ENCODE measurements around the gene MED7. TPM values are rescaled to one million over a fixed set of nuclear protein-coding genes. Genes with fewer than 3 reads are reported as not detected.

Gene MED7
- total RNA-seq, 1 donor from 2014 or later = 32.5 TPM

GRCh38 chr5:157168286-157168685 is 25.6 kb upstream of the MED7 start:
- Mint-ChIP-seq H3K4me3 (no peak overlapping the region), H3K27me3 (ENCODE audit: insufficient read depth, low read depth) (peaks cover 2% of the 10 kb centered on the region), H3K36me3 (no peaks in the 10 kb centered on the region), H3K9me3 (no peaks in the 10 kb centered on the region), H3K27ac (no peak overlapping the region), H3K4me1 (peaks cover 4% of the 10 kb centered on the region)
- H3K27me3 ChIP-seq = no peaks in the 10 kb centered on the region
- no peaks in the 10 kb centered on the region for H3F3A ChIP-seq (ENCODE audit: low read depth)
- DNase-seq (ENCODE audit: low spot score) = no peak
- no peaks in the 10 kb centered on the region for H4K20me1 ChIP-seq (ENCODE audit: low read depth)
- no peak overlapping the region for H2AFZ ChIP-seq (replicated peaks)
- no peaks in the 10 kb centered on the region for H3K79me2 ChIP-seq (ENCODE audit: low read depth)
- no peaks in the 10 kb centered on the region for H3K9me3 ChIP-seq (ENCODE audit: low read depth)
- no peak overlapping the region for H3K27ac ChIP-seq
- TF ChIP-seq CTCF (IDR thresholded peaks at IDR 0.05) = no peak
- TF ChIP-seq EZH2 (IDR thresholded peaks at IDR 0.05) = no peak
- H3K4me2 ChIP-seq = no peak overlapping the region
- H3K9ac ChIP-seq = no peak overlapping the region
- H3K4me1 ChIP-seq = no peaks in the 10 kb centered on the region
- no peaks in the 10 kb centered on the region for H3K36me3 ChIP-seq
- H3K4me3 ChIP-seq = no peak overlapping the region

GRCh38 chr5:157167214-157167621 is 24.6 kb upstream of the MED7 start:
- no peak overlapping the region for H3K4me3 Mint-ChIP-seq
- Histone ChIP-seq H3K79me2 (ENCODE audit: low read depth) (no peaks in the 10 kb centered on the region), H3K9ac (no peak overlapping the region), H3K27ac (no peak overlapping the region), H4K20me1 (ENCODE audit: low read depth) (no peaks in the 10 kb centered on the region), H3K36me3 (no peaks in the 10 kb centered on the region), H3K4me3 (no peak overlapping the region), H2AFZ (replicated peaks) (no peak overlapping the region), H3F3A (ENCODE audit: low read depth) (no peaks in the 10 kb centered on the region), H3K9me3 (ENCODE audit: low read depth) (no peaks in the 10 kb centered on the region), H3K27me3 (no peaks in the 10 kb centered on the region), H3K4me2 (no peak overlapping the region), H3K4me1 (no peaks in the 10 kb centered on the region)
- peak; percentile 28 for DNase-seq (ENCODE audit: low spot score)
- peaks cover 3% of the 10 kb centered on the region for H3K4me1 Mint-ChIP-seq
- no peaks in the 10 kb centered on the region for H3K36me3 Mint-ChIP-seq
- no peak for TF ChIP-seq EZH2phosphoT487 (IDR thresholded peaks at IDR 0.05)
- no peak for TF ChIP-seq CTCF (IDR thresholded peaks at IDR 0.05)
- no peak overlapping the region for H3K27ac Mint-ChIP-seq
- H3K9me3 Mint-ChIP-seq = no peaks in the 10 kb centered on the region
- H3K27me3 Mint-ChIP-seq (ENCODE audit: insufficient read depth, low read depth) = peaks cover 5% of the 10 kb centered on the region

GRCh38 chr5:157166214-157167213 is 23.8 kb upstream of the MED7 start, which contains the start of gene GARIN3:
Gene GARIN3, minus strand, starts transcription at chr5:157166264. Its CDS starts 96 bp downstream, at chr5:157166168.
- Mint-ChIP-seq H3K4me1 (peaks cover 2% of the 10 kb centered on the region), H3K9me3 (no peaks in the 10 kb centered on the region), H3K4me3 (peak within 1 kb of the TSS; percentile 8), H3K27ac (no peak within 1 kb of the TSS), H3K36me3 (no peaks in the 10 kb centered on the region), H3K27me3 (ENCODE audit: insufficient read depth, low read depth) (peaks cover 5% of the 10 kb centered on the region)
- no peak within 1 kb of the TSS for H3K4me2 ChIP-seq
- no peaks in the 10 kb centered on the region for H3K9me3 ChIP-seq (ENCODE audit: low read depth)
- no peak within 1 kb of the TSS for H3K27ac ChIP-seq
- no peaks in the 10 kb centered on the region for H3K27me3 ChIP-seq
- DNase-seq (ENCODE audit: low spot score) = no peak
- H3K4me3 ChIP-seq = no peak within 1 kb of the TSS
- TF ChIP-seq EZH2phosphoT487 (IDR thresholded peaks at IDR 0.05) = no peak
- no peak for TF ChIP-seq EZH2 (IDR thresholded peaks at IDR 0.05)
- no peak for TF ChIP-seq CTCF (IDR thresholded peaks at IDR 0.05)
- no peaks in the 10 kb centered on the region for H3K4me1 ChIP-seq
- H3K36me3 ChIP-seq = no peaks in the 10 kb centered on the region
- no peaks in the 10 kb centered on the region for H3F3A ChIP-seq (ENCODE audit: low read depth)
- H3K79me2 ChIP-seq (ENCODE audit: low read depth) = no peaks in the 10 kb centered on the region
- H3K9ac ChIP-seq = no peak within 1 kb of the TSS
- H4K20me1 ChIP-seq (ENCODE audit: low read depth) = no peaks in the 10 kb centered on the region
- no peak within 1 kb of the TSS for H2AFZ ChIP-seq (replicated peaks)
